Stimulated activated CD8-positive, alpha-beta memory T cell treated with anti-CD3 and anti-CD28 coated beads, Interleukin-15, amount 100 ng/mL, for 48 hours (primary cell): ENCODE data around the gene HIP1R.
"Not testable (repeated sequence)": the region's sequence is repeated elsewhere in the genome, so short reads cannot be mapped to it uniquely, and the experiment has no call there.

Experiments used
- DNase-seq, 2 donors: peaks; one replicate each; pipeline ENCODE4 v3.0.0-alpha.2; 2020; ENCODE audit warnings: low read depth in 2 of 2

The HIP1R gene

GRCh38 chr12:122874081-122874480, 38.8 kb downstream of the HIP1R start:
- DNase-seq: peak; percentile 34 to 37

- DNase-seq: no peak
Observed at GRCh38 chr12:122875590-122876220, 40.4 kb downstream of the HIP1R start.

GRCh38 chr12:122876281-122876680, 41.0 kb downstream of the HIP1R start:
- DNase-seq: not testable (repeated sequence)

GRCh38 chr12:122876731-122877130, 41.5 kb downstream of the HIP1R start:
- DNase-seq: no peak

GRCh38 chr12:122878780-122879612, 43.7 kb downstream of the HIP1R start:
- DNase-seq: no peak

GRCh38 chr12:122880155-122880667, 45.0 kb downstream of the HIP1R start:
- DNase-seq: no peak

GRCh38 chr12:122880668-122881067, 45.4 kb downstream of the HIP1R start:
- DNase-seq: no peak

GRCh38 chr12:122882908-122883558, 47.8 kb downstream of the HIP1R start:
- DNase-seq: no peak

- DNase-seq: no peak
Observed at GRCh38 chr12:122884091-122884826, 49.0 kb downstream of the HIP1R start.

GRCh38 chr12:122884860-122885259, 49.6 kb downstream of the HIP1R start:
- no peak for DNase-seq

GRCh38 chr12:122886161-122886560, 50.9 kb downstream of the HIP1R start:
- no peak for DNase-seq

- peak; percentile 56 to 57 for DNase-seq
Observed at GRCh38 chr12:122886851-122887818, 51.9 kb downstream of the HIP1R start.

- DNase-seq: no peak
Observed at GRCh38 chr12:122887819-122888212, 52.6 kb downstream of the HIP1R start.

- DNase-seq: no peak
Observed at GRCh38 chr12:122888232-122888752, 53.0 kb downstream of the HIP1R start.

- no peak for DNase-seq
Observed at GRCh38 chr12:122889761-122890520, 54.7 kb downstream of the HIP1R start.

GRCh38 chr12:122891661-122892525, 56.6 kb downstream of the HIP1R start:
- DNase-seq: no peak

- DNase-seq: not testable (repeated sequence)
Observed at GRCh38 chr12:122892724-122893123, 57.5 kb downstream of the HIP1R start.
